ENCODE measurements around the gene HOXB5. TPM values are rescaled to one million over a fixed set of nuclear protein-coding genes. Genes with fewer than 3 reads are reported as not detected.

The HOXB5 gene
- total RNA-seq, 1 donor from 2014 or later, result 3.9 TPM

GRCh38 chr17:48626245-48627117, 32.9 kb upstream of the HOXB5 start, which contains the start of gene HOXB9:
TSS of gene HOXB9 (minus strand) at chr17:48626358. CDS start at chr17:48626269, 89 bp downstream.
- Histone ChIP-seq H3K27me3 (ENCODE audit: low read depth) (peaks cover 100% of the 10 kb centered on the region), H3K27ac (no peak within 1 kb of the TSS), H3K9me3 (no peaks in the 10 kb centered on the region), H3K4me1 (peaks cover 26% of the 10 kb centered on the region), H3K4me3 (peak within 1 kb of the TSS; percentile 43), H3K36me3 (no peaks in the 10 kb centered on the region)
- no peak for TF ChIP-seq CTCF (IDR thresholded peaks at IDR 0.05)
- DNase-seq (no peak), ATAC-seq (peak in 1 of 2 donors; percentile 35)
- intact Hi-C loops (cut with DNase I), result no loop called here

GRCh38 chr17:48625495-48626244, 32.1 kb upstream of the HOXB5 start:
- H3K4me3 ChIP-seq, result peak overlapping the region; percentile 43
- ATAC-seq (peak; percentile 76 to 77), DNase-seq (no peak)
- peaks cover 26% of the 10 kb centered on the region for H3K4me1 ChIP-seq
- no peak for TF ChIP-seq CTCF (IDR thresholded peaks at IDR 0.05)
- no peaks in the 10 kb centered on the region for H3K9me3 ChIP-seq
- H3K27me3 ChIP-seq (ENCODE audit: low read depth), result peaks cover 100% of the 10 kb centered on the region
- no peaks in the 10 kb centered on the region for H3K36me3 ChIP-seq
- intact Hi-C loops (cut with DNase I), result no loop called here
- H3K27ac ChIP-seq, result no peak overlapping the region

GRCh38 chr17:48624544-48625494, 31.2 kb upstream of the HOXB5 start:
- DNase-seq (no peak), ATAC-seq (peak; percentile 26 to 49)
- intact Hi-C loops (cut with DNase I), result no loop called here
- Histone ChIP-seq H3K27me3 (ENCODE audit: low read depth) (peaks cover 100% of the 10 kb centered on the region), H3K36me3 (no peaks in the 10 kb centered on the region), H3K27ac (no peak overlapping the region), H3K9me3 (no peaks in the 10 kb centered on the region), H3K4me3 (peak overlapping the region; percentile 43), H3K4me1 (peaks cover 26% of the 10 kb centered on the region)
- no peak for TF ChIP-seq CTCF (IDR thresholded peaks at IDR 0.05)

- ATAC-seq (no peak), DNase-seq (no peak)
- Histone ChIP-seq H3K27ac (no peak overlapping the region), H3K36me3 (no peaks in the 10 kb centered on the region), H3K27me3 (ENCODE audit: low read depth) (peaks cover 100% of the 10 kb centered on the region), H3K4me1 (peaks cover 26% of the 10 kb centered on the region), H3K4me3 (no peak overlapping the region), H3K9me3 (no peaks in the 10 kb centered on the region)
- intact Hi-C loops (cut with DNase I), result no loop called here
- TF ChIP-seq CTCF (IDR thresholded peaks at IDR 0.05), result no peak
Measured at GRCh38 chr17:48624118-48624517, 30.5 kb upstream of the HOXB5 start.

- H3K36me3 ChIP-seq, result no peaks in the 10 kb centered on the region
- H3K4me1 ChIP-seq, result peaks cover 26% of the 10 kb centered on the region
- no peaks in the 10 kb centered on the region for H3K9me3 ChIP-seq
- intact Hi-C loops (cut with DNase I), result no loop called here
- H3K27ac ChIP-seq, result no peak overlapping the region
- no peak for TF ChIP-seq CTCF (IDR thresholded peaks at IDR 0.05)
- H3K4me3 ChIP-seq, result no peak overlapping the region
- ATAC-seq (no peak), DNase-seq (no peak)
- H3K27me3 ChIP-seq (ENCODE audit: low read depth), result peaks cover 99% of the 10 kb centered on the region
Measured at GRCh38 chr17:48623583-48623982, 30.0 kb upstream of the HOXB5 start.
